ENCODE results near the gene MCM9.

DNA sequence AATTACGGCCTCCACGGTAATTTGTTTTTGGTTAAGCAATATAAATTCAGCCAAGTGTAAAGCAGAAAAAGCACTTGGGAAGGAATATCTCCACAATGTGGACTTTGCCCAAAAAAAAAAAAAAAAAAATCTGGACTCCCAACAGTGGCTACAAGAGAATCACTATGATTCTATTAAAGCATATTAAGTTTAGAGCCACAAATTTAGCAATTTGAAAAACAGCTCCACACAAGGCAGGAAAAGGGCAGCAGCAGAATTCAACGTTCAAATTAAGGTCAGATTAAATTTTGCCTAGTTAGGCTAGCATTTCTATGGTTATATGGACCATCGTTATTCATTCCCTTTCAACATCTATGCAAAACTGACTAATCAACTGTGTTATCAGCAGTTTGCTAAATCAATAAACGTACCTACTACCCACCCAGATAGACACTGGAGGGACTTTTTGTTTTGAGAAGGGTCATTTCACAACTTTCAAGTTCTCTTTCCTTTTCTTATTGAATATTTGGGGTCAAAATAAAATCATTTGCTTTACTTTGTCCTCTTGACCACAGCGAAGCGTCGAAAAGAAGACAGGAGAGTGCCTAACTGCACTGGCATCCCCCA, 1.0 kb downstream of the MCM9 start:
- TF ChIP-seq RBAK (tag by site-specific recombination; IDR thresholded peaks at IDR 0.05) (no peak), MEIS1 (CRISPR knock-in tag; IDR thresholded peaks at IDR 0.05; ENCODE audit: borderline replicate concordance) (no peak), SP2 (tag by site-specific recombination; IDR thresholded peaks at IDR 0.05) (peak; percentile 16; the same call in 1 of the 2 replicates)
- TF ChIP-seq, protein P1, sequence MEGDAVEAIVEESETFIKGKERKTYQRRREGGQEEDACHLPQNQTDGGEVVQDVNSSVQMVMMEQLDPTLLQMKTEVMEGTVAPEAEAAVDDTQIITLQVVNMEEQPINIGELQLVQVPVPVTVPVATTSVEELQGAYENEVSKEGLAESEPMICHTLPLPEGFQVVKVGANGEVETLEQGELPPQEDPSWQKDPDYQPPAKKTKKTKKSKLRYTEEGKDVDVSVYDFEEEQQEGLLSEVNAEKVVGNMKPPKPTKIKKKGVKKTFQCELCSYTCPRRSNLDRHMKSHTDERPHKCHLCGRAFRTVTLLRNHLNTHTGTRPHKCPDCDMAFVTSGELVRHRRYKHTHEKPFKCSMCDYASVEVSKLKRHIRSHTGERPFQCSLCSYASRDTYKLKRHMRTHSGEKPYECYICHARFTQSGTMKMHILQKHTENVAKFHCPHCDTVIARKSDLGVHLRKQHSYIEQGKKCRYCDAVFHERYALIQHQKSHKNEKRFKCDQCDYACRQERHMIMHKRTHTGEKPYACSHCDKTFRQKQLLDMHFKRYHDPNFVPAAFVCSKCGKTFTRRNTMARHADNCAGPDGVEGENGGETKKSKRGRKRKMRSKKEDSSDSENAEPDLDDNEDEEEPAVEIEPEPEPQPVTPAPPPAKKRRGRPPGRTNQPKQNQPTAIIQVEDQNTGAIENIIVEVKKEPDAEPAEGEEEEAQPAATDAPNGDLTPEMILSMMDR (tag by site-specific recombination; IDR thresholded peaks at IDR 0.05): no peak
